Nephron (organoid): ENCODE data around the gene IQCH.

Source experiments
- H3K27ac Mint-ChIP-seq, 3 experiments: 2 replicates each; pipeline ENCODE4 v1.8.0; 2020; ENCODE audit warnings: mixed read lengths in 3 of 3, mild to moderate bottlenecking in 2 of 3, moderate library complexity in 1 of 3
- H3K27me3 Mint-ChIP-seq: 2 replicates; pipeline ENCODE4 v1.8.0; 2021; ENCODE audit warnings: low read depth, mild to moderate bottlenecking, moderate library complexity, mixed read lengths
- H3K36me3 Mint-ChIP-seq: 2 replicates; pipeline ENCODE4 v1.8.0; 2020; ENCODE audit warnings: low read depth, mixed read lengths
- H3K4me1 Mint-ChIP-seq: 2 replicates; pipeline ENCODE4 v1.8.0; 2020; ENCODE audit warnings: mixed read lengths
- H3K4me3 Mint-ChIP-seq, 3 experiments: 2 replicates each; pipeline ENCODE4 v1.8.0; 2020; ENCODE audit warnings: mild to moderate bottlenecking in 3 of 3, mixed read lengths in 3 of 3, moderate library complexity in 2 of 3
- H3K9me3 Mint-ChIP-seq: 2 replicates; pipeline ENCODE4 v1.8.0; 2020; ENCODE audit warnings: mixed read lengths
- CTCF ChIP-seq, 3 experiments: fragments of 200-600 bp; sonication (generic); IDR thresholded peaks; one replicate each; pipeline ENCODE4 v1.5.0; 2021; ENCODE audit warnings: antibody characterized with exemption in 3 of 3; ENCODE audit not compliant: unreplicated experiment in 3 of 3

IQCH gene

GRCh38 chr15:67461735-67462134, 207.1 kb downstream of the IQCH start:
- H3K9me3 Mint-ChIP-seq = no peaks in the 10 kb centered on the region
- peaks cover 17% of the 10 kb centered on the region for H3K27me3 Mint-ChIP-seq
- no peak overlapping the region for H3K27ac Mint-ChIP-seq
- no peaks in the 10 kb centered on the region for H3K4me1 Mint-ChIP-seq
- H3K36me3 Mint-ChIP-seq = no peaks in the 10 kb centered on the region
- H3K4me3 Mint-ChIP-seq = no peak overlapping the region
- TF ChIP-seq CTCF (IDR thresholded peaks at IDR 0.05; ENCODE audit: unreplicated experiment in 3 of 3) = no peak

DNA sequence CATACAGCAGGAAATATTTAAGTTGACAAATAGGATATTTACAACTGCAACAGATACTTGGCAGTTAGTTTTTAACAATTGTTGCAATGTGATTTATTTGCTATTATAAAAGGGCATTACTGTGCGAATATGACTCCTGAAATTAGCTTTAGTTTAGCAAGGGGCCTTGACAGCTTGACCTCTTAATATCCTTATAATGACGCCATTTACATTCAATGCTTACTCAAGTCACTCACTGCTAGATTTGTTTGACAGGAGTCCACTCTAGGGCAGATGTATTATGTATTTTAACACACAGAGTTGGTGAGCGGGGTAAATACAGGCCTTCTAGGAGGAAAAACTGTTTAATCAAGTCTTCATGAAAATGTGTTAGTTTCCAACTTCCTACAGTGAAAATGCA, 208.3 kb downstream of the IQCH start:
- H3K36me3 Mint-ChIP-seq = no peaks in the 10 kb centered on the region
- no peaks in the 10 kb centered on the region for H3K9me3 Mint-ChIP-seq
- H3K27ac Mint-ChIP-seq = no peak overlapping the region
- H3K4me3 Mint-ChIP-seq = no peak overlapping the region
- H3K27me3 Mint-ChIP-seq = peaks cover 15% of the 10 kb centered on the region
- no peaks in the 10 kb centered on the region for H3K4me1 Mint-ChIP-seq
- no peak for TF ChIP-seq CTCF (IDR thresholded peaks at IDR 0.05; ENCODE audit: unreplicated experiment in 3 of 3)

DNA sequence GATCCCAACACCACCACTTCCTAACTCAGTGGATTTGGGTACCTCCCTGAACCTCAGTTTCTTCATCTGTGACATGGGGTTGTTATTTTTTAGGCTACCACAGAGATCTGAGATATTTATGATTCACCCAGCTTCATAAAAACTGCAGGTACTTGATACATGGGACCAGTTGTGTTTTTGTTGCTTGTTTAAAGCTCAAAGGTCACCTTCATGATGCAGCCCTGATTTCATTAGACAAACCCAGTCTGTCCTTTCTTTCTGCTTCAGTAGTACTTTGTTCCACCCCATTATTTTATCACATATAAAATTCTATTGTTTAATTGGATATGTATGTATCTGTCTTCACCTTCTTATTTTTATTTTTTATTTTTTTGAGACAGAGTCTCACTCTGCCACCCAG, 208.9 kb downstream of the IQCH start:
- Mint-ChIP-seq H3K36me3 (no peaks in the 10 kb centered on the region), H3K27me3 (peaks cover 15% of the 10 kb centered on the region), H3K4me1 (peaks cover 3% of the 10 kb centered on the region), H3K4me3 (no peak overlapping the region), H3K27ac (no peak overlapping the region), H3K9me3 (no peaks in the 10 kb centered on the region)
- no peak for TF ChIP-seq CTCF (IDR thresholded peaks at IDR 0.05; ENCODE audit: unreplicated experiment in 3 of 3)

GRCh38 chr15:67465196-67465952, 210.8 kb downstream of the IQCH start:
- H3K9me3 Mint-ChIP-seq = no peaks in the 10 kb centered on the region

DNA sequence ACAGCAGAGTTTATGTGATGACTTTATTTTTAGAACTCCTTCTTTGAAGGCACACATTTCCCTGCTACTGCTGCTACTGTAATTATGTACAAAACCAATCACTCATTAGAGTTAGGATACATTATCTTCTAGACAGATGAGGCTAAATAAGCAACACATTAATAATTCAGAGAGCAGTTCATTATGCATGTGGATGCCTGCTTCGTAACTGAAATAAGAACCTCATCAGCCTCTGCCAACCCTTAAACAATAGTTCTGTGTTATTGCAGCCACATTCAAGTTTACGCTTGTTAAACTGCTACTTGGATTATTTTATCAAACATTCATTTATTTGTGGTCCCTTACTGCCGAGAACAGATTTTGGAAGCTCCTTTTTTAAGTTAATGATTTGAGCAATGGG, 213.8 kb downstream of the IQCH start:
- TF ChIP-seq CTCF (IDR thresholded peaks at IDR 0.05; ENCODE audit: unreplicated experiment in 3 of 3) = no peak
- no peaks in the 10 kb centered on the region for H3K9me3 Mint-ChIP-seq
- no peak overlapping the region for H3K27ac Mint-ChIP-seq
- no peaks in the 10 kb centered on the region for H3K36me3 Mint-ChIP-seq
- H3K27me3 Mint-ChIP-seq = peaks cover 11% of the 10 kb centered on the region
- no peak overlapping the region for H3K4me3 Mint-ChIP-seq
- peaks cover 6% of the 10 kb centered on the region for H3K4me1 Mint-ChIP-seq

More at GRCh38 chr15:67465196-67465952, 210.8 kb downstream of the IQCH start:
- no peak overlapping the region for H3K4me3 Mint-ChIP-seq
- peaks cover 9% of the 10 kb centered on the region for H3K27me3 Mint-ChIP-seq
- no peak overlapping the region for H3K27ac Mint-ChIP-seq
- H3K36me3 Mint-ChIP-seq = no peaks in the 10 kb centered on the region
- TF ChIP-seq CTCF (IDR thresholded peaks at IDR 0.05; ENCODE audit: unreplicated experiment in 3 of 3) = no peak
- H3K4me1 Mint-ChIP-seq = peaks cover 6% of the 10 kb centered on the region

DNA sequence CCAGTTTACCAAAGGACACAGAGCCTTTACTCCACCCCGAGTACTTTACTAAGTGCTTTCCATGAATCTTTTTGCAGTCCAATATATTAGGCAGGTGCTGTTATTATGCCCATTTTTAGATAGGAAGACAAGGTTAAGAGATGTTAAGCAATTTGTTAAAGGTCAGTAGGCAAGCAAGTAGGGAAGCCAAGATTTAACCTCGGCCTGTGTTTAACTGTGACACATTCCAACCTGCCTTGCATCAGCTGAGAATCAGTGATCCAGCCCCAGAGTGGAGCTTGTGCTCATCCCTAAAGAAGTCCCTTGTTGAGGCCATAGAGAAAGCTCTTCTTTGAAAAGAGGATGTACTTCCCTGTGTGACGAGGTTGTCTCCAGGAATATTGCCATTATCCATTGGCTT, 215.1 kb downstream of the IQCH start:
- Mint-ChIP-seq H3K27ac (no peak overlapping the region), H3K4me3 (no peak overlapping the region), H3K4me1 (peaks cover 6% of the 10 kb centered on the region), H3K27me3 (peaks cover 20% of the 10 kb centered on the region), H3K9me3 (no peaks in the 10 kb centered on the region), H3K36me3 (no peaks in the 10 kb centered on the region)
- no peak for TF ChIP-seq CTCF (IDR thresholded peaks at IDR 0.05; ENCODE audit: unreplicated experiment in 3 of 3)
